ENCODE data around the gene XPO5.

Gene XPO5

GRCh38 chr6:43494766-43495165 lies 81.1 kb downstream of the XPO5 start:
- DNase-seq: no peak

GRCh38 chr6:43494321-43494720 lies 81.5 kb downstream of the XPO5 start:
- DNase-seq: no peak

- DNase-seq: no peak
Observed at GRCh38 chr6:43493833-43494232, 82.0 kb downstream of the XPO5 start.

- no peak for DNase-seq
Observed at GRCh38 chr6:43493230-43493629, 82.6 kb downstream of the XPO5 start.

GRCh38 chr6:43492673-43493072 lies 83.2 kb downstream of the XPO5 start:
- DNase-seq: no peak

- peak; percentile 63 for DNase-seq
Observed at GRCh38 chr6:43491750-43492661, 83.8 kb downstream of the XPO5 start.

- no peak for DNase-seq
Observed at GRCh38 chr6:43490523-43490939, 85.3 kb downstream of the XPO5 start.

GRCh38 chr6:43489277-43490072 lies 86.4 kb downstream of the XPO5 start:
- DNase-seq: no peak

GRCh38 chr6:43488667-43489276 lies 87.1 kb downstream of the XPO5 start:
- DNase-seq: no peak

- no peak for DNase-seq
Observed at GRCh38 chr6:43481591-43482236, 94.1 kb downstream of the XPO5 start.

GRCh38 chr6:43481075-43481474 lies 94.8 kb downstream of the XPO5 start:
- no peak for DNase-seq

- no peak for DNase-seq
Observed at GRCh38 chr6:43478008-43478372, 97.8 kb downstream of the XPO5 start.

GRCh38 chr6:43477235-43478007 lies 98.4 kb downstream of the XPO5 start, which contains the start of gene TJAP1:
TSS of gene TJAP1 (plus strand) at chr6:43477570. CDS start at chr6:43499002, 21,432 bp downstream.
- peak; percentile 92 for DNase-seq

GRCh38 chr6:43476746-43477145 lies 99.1 kb downstream of the XPO5 start:
- DNase-seq: no peak

GRCh38 chr6:43475516-43475915 lies 100.3 kb downstream of the XPO5 start:
- DNase-seq: no peak

GRCh38 chr6:43472515-43472914 lies 103.3 kb downstream of the XPO5 start:
- DNase-seq: no peak
